H9 (cell line): Measurements from ENCODE around the gene CBFA2T2. TPM values are rescaled to one million over a fixed set of nuclear protein-coding genes. Genes with fewer than 3 reads are reported as not detected.

Source experiments
- DNase-seq: peaks from one replicate; pipeline ENCODE4 v3.0.0-alpha.2; 2017
- H2AFZ ChIP-seq: one replicate; pipeline ENCODE4 v1.6.1; 2013; ENCODE audit warnings: mild to moderate bottlenecking, low read length, control low read depth, moderate library complexity
- H2AK5ac ChIP-seq: 2 replicates; pipeline ENCODE4 v1.6.1; 2013; ENCODE audit warnings: low read length, control low read depth, mixed read lengths; ENCODE audit not compliant: insufficient read length
- H2BK120ac ChIP-seq: one replicate; pipeline ENCODE4 v1.6.1; 2013; ENCODE audit warnings: low read depth, mild to moderate bottlenecking, low read length, control low read depth, inconsistent platforms; ENCODE audit not compliant: poor library complexity, severe bottlenecking
- H2BK12ac ChIP-seq: 2 replicates; pipeline ENCODE4 v1.6.1; 2013; ENCODE audit warnings: low read length, control low read depth, mixed read lengths, low read depth; ENCODE audit not compliant: insufficient read length
- H2BK15ac ChIP-seq: 2 replicates; pipeline ENCODE4 v1.6.1; 2013; ENCODE audit warnings: low read depth, low read length, control low read depth
- H2BK20ac ChIP-seq: one replicate; pipeline ENCODE4 v1.6.1; 2013; ENCODE audit warnings: low read depth, mild to moderate bottlenecking, low read length, control low read depth, inconsistent platforms; ENCODE audit not compliant: poor library complexity, severe bottlenecking
- H2BK5ac ChIP-seq: 2 replicates; pipeline ENCODE4 v1.6.1; 2013; ENCODE audit warnings: low read length, control low read depth, mixed read lengths; ENCODE audit not compliant: insufficient read length
- H3K14ac ChIP-seq: 2 replicates; pipeline ENCODE4 v1.6.1; 2013; ENCODE audit warnings: low read length, control low read depth; ENCODE audit not compliant: insufficient read depth
- H3K18ac ChIP-seq: 2 replicates; pipeline ENCODE4 v1.6.1; 2013; ENCODE audit warnings: low read depth, mild to moderate bottlenecking, mixed read lengths, low read length, control low read depth; ENCODE audit not compliant: insufficient read length
- H3K23ac ChIP-seq: 2 replicates; pipeline ENCODE4 v1.6.1; 2013; ENCODE audit warnings: low read length, control low read depth, mixed read lengths, low read depth; ENCODE audit not compliant: insufficient read length
- H3K23me2 ChIP-seq: 2 replicates; pipeline ENCODE4 v1.6.1; 2013; ENCODE audit warnings: low read depth, mild to moderate bottlenecking, mixed read lengths, low read length, control low read depth; ENCODE audit not compliant: insufficient read length, poor library complexity, severe bottlenecking
- H3K27ac ChIP-seq: 2 replicates; pipeline ENCODE4 v1.5.1; 2013; ENCODE audit warnings: low read length, control low read depth, mixed read lengths, low read depth; ENCODE audit not compliant: insufficient read length
- H3K27me3 ChIP-seq: 2 replicates; pipeline ENCODE4 v1.6.1; 2013; ENCODE audit warnings: low read length, control low read depth, inconsistent platforms; ENCODE audit not compliant: insufficient read depth
- H3K4ac ChIP-seq: 2 replicates; pipeline ENCODE4 v1.6.1; 2013; ENCODE audit warnings: low read depth, mild to moderate bottlenecking, control low read depth, inconsistent platforms, low read length, moderate library complexity
- H3K4me1 ChIP-seq: 2 replicates; pipeline ENCODE4 v1.6.1; 2013; ENCODE audit warnings: low read length, control low read depth, inconsistent platforms; ENCODE audit not compliant: insufficient read depth
- H3K4me2 ChIP-seq: 2 replicates; pipeline ENCODE4 v1.6.1; 2013; ENCODE audit warnings: low read length, control low read depth, mixed read lengths; ENCODE audit not compliant: insufficient read length, insufficient read depth
- H3K56ac ChIP-seq: 2 replicates; pipeline ENCODE4 v1.6.1; 2013; ENCODE audit warnings: low read depth, mild to moderate bottlenecking, mixed read lengths, low read length, control low read depth; ENCODE audit not compliant: insufficient read length
- H3K79me1 ChIP-seq: 2 replicates; pipeline ENCODE4 v1.6.1; 2013; ENCODE audit warnings: low read depth, mild to moderate bottlenecking, moderate library complexity, low read length, control low read depth, inconsistent platforms; ENCODE audit not compliant: insufficient read depth, poor library complexity, severe bottlenecking
- H3K79me2 ChIP-seq: 2 replicates; pipeline ENCODE4 v1.6.1; 2013; ENCODE audit warnings: low read length, control low read depth, inconsistent platforms; ENCODE audit not compliant: insufficient read depth
- H3K9ac ChIP-seq: 2 replicates; pipeline ENCODE4 v1.6.1; 2013; ENCODE audit warnings: low read length, control low read depth, mixed read lengths; ENCODE audit not compliant: insufficient read length; ENCODE audit errors: extremely low read depth
- H3K9me3 ChIP-seq: one replicate; pipeline ENCODE4 v1.6.1; 2013; ENCODE audit warnings: low read depth, low read length, inconsistent platforms; ENCODE audit not compliant: control insufficient read depth
- H3T11ph ChIP-seq: one replicate; pipeline ENCODE4 v1.6.1; 2013; ENCODE audit warnings: mild to moderate bottlenecking, low read length, control low read depth, inconsistent platforms
- H4K20me1 ChIP-seq: one replicate; pipeline ENCODE4 v1.6.1; 2013; ENCODE audit not compliant: control insufficient read depth, insufficient read length, insufficient read depth
- H4K5ac ChIP-seq: 2 replicates; pipeline ENCODE4 v1.6.1; 2013; ENCODE audit warnings: low read depth, mild to moderate bottlenecking, mixed read lengths, low read length, control low read depth; ENCODE audit not compliant: insufficient read length
- H4K8ac ChIP-seq: replicated peaks from 2 replicates; pipeline ENCODE4 v1.6.1; 2013; ENCODE audit warnings: low read length, control low read depth, mixed read lengths, low read depth; ENCODE audit not compliant: insufficient read length
- H4K91ac ChIP-seq: 2 replicates; pipeline ENCODE4 v1.6.1; 2013; ENCODE audit warnings: low read depth, mild to moderate bottlenecking, moderate library complexity, mixed read lengths, low read length, control low read depth; ENCODE audit not compliant: insufficient read length
- H3K27ac Mint-ChIP-seq, 3 experiments: 2 replicates in 2 of 3; 3 replicates in 1 of 3; pipeline ENCODE4 v1.8.0; 2020 to 2021; ENCODE audit warnings: mixed read lengths in 3 of 3, mild to moderate bottlenecking in 1 of 3, moderate library complexity in 1 of 3
- H3K27me3 Mint-ChIP-seq: 2 replicates; pipeline ENCODE4 v1.8.0; 2021; ENCODE audit warnings: low read depth, mild to moderate bottlenecking, moderate library complexity, mixed read lengths
- H3K36me3 Mint-ChIP-seq, 3 experiments: 2 replicates in 2 of 3; 3 replicates in 1 of 3; pipeline ENCODE4 v1.8.0; 2020 to 2021; ENCODE audit warnings: low read depth in 3 of 3, mixed read lengths in 3 of 3; ENCODE audit not compliant: insufficient read depth in 1 of 3
- H3K4me1 Mint-ChIP-seq, 2 experiments: 2 replicates each; pipeline ENCODE4 v1.8.0; 2020; ENCODE audit warnings: mixed read lengths in 2 of 2
- H3K4me3 Mint-ChIP-seq, 2 experiments: 2 replicates in 1 of 2; 3 replicates in 1 of 2; pipeline ENCODE4 v1.8.0; 2020 to 2021; ENCODE audit warnings: mild to moderate bottlenecking in 2 of 2, mixed read lengths in 2 of 2, moderate library complexity in 1 of 2
- H3K9me3 Mint-ChIP-seq, 2 experiments: 2 replicates in 1 of 2; 3 replicates in 1 of 2; pipeline ENCODE4 v1.8.0; 2020; ENCODE audit warnings: mild to moderate bottlenecking in 2 of 2, mixed read lengths in 2 of 2, moderate library complexity in 1 of 2
- WGBS: extraction: QIAGEN DNeasy Blood & Tissue Kit; methylation state at CpG from one replicate; pipeline ENCODE4 v1.1.7; 2013; ENCODE audit warnings: missing lambda C conversion rate, low lambda C conversion rate, mixed read lengths; ENCODE audit not compliant: insufficient read length; ENCODE audit errors: extremely low coverage; 5-methylcytosine and 5-hydroxymethylcytosine counted together
- total RNA-seq: library from RNA; stranded (reverse); gene quantifications from 2 replicates; pipeline ENCODE4 v1.2.1, GENCODE V29; 2021
- TF ChIP-seq, protein P1 (sequence below): fragments of 200-600 bp; sonication (generic); conservative IDR thresholded peaks from 3 replicates; pipeline ENCODE4 v1.8.0; 2021; ENCODE audit warnings: antibody characterized with exemption, mild to moderate bottlenecking

The CBFA2T2 gene
- total RNA-seq, 1 experiment from 2014 or later: 11.2 TPM

DNA sequence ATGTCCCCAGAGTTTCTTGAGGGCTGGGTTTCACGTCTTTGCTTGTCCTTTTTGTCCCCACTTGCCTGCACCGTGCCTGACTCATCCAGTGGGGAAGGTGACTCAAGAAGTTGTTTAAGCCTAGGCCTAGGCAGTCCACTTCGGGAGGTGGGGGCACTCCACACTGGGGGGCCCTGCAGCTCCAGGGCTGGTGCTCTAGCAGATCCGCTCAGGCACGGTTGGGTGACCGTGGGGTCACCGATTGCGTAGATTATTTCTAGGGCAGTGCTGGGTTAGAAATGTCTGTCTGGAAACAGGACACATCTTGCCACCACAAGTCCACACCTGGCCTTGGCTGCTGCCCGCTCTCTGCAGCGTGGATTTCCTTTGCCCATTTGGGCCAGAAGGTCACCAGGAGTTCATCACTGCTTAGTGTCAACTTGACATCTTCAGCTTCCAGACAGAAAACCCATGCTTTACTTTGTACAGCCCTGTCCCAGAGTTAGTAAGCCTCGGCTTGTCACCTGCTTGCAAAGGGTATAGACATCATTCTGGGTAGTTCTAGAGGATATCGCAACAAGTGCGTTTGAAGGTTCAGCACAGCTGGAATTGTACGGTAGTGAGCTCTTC is 158.6 kb downstream of the CBFA2T2 start:
- no peak overlapping the region for H2BK120ac ChIP-seq
- H3K27ac ChIP-seq: no peak overlapping the region
- H2AK5ac ChIP-seq: no peak overlapping the region
- H3K4me1 Mint-ChIP-seq: peaks cover 17 to 19% of the 10 kb centered on the region in 2 experiments
- H4K20me1 ChIP-seq: no peaks in the 10 kb centered on the region
- H3K18ac ChIP-seq: no peak overlapping the region
- no peak overlapping the region for H3K4me2 ChIP-seq
- peaks cover 13 to 26% (median 20%) of the 10 kb centered on the region in 3 experiments; a peak in 6 of 7 replicates for H3K36me3 Mint-ChIP-seq
- H4K8ac ChIP-seq: no peak overlapping the region
- H3K9me3 Mint-ChIP-seq: no peaks in the 10 kb centered on the region
- no peak overlapping the region for H3K14ac ChIP-seq
- no CpG with 5 or more reads among the region's 14 CpGs for WGBS
- H3K79me2 ChIP-seq: no peaks in the 10 kb centered on the region
- no peaks in the 10 kb centered on the region for H3K27me3 ChIP-seq
- H3T11ph ChIP-seq: no peak overlapping the region
- H3K23ac ChIP-seq: no peak overlapping the region
- H3K4me3 Mint-ChIP-seq: no peak overlapping the region
- no peak overlapping the region for H2AFZ ChIP-seq
- H3K56ac ChIP-seq: no peak overlapping the region
- no peak overlapping the region for H2BK20ac ChIP-seq
- TF ChIP-seq, protein P1, sequence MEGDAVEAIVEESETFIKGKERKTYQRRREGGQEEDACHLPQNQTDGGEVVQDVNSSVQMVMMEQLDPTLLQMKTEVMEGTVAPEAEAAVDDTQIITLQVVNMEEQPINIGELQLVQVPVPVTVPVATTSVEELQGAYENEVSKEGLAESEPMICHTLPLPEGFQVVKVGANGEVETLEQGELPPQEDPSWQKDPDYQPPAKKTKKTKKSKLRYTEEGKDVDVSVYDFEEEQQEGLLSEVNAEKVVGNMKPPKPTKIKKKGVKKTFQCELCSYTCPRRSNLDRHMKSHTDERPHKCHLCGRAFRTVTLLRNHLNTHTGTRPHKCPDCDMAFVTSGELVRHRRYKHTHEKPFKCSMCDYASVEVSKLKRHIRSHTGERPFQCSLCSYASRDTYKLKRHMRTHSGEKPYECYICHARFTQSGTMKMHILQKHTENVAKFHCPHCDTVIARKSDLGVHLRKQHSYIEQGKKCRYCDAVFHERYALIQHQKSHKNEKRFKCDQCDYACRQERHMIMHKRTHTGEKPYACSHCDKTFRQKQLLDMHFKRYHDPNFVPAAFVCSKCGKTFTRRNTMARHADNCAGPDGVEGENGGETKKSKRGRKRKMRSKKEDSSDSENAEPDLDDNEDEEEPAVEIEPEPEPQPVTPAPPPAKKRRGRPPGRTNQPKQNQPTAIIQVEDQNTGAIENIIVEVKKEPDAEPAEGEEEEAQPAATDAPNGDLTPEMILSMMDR: no peak
- no peak overlapping the region for H2BK15ac ChIP-seq
- H3K23me2 ChIP-seq: no peaks in the 10 kb centered on the region
- no peaks in the 10 kb centered on the region for H3K4me1 ChIP-seq
- no peak for DNase-seq
- H3K9me3 ChIP-seq: no peaks in the 10 kb centered on the region
- H3K4ac ChIP-seq: no peak overlapping the region
- no peaks in the 10 kb centered on the region; the same call in 1 of the 2 replicates for H3K27me3 Mint-ChIP-seq
- no peak overlapping the region; a peak in 1 of 7 replicates for H3K27ac Mint-ChIP-seq
- H4K5ac ChIP-seq: no peak overlapping the region
- no peak overlapping the region for H3K9ac ChIP-seq
- H4K91ac ChIP-seq: no peak overlapping the region
- H3K79me1 ChIP-seq: no peaks in the 10 kb centered on the region
- H2BK5ac ChIP-seq: no peak overlapping the region
- no peak overlapping the region for H2BK12ac ChIP-seq
